ENCODE measurements around the gene ASTN2.

The ASTN2 gene

GRCh38 chr9:116900007-116900367 is 514.9 kb downstream of the ASTN2 start:
- TF ChIP-seq REST (IDR thresholded peaks at IDR 0.05; ENCODE audit: insufficient read depth in 1 of 2, low read depth in 2 of 2, low read length in 2 of 2): no peak
- TF ChIP-seq SIN3A (IDR thresholded peaks at IDR 0.05; ENCODE audit: borderline replicate concordance, insufficient read depth, low read length): no peak
- TF ChIP-seq POLR2AphosphoS5 (IDR thresholded peaks at IDR 0.05; ENCODE audit: low read depth, low read length): no peak
- no peak for TF ChIP-seq TAF1 (IDR thresholded peaks at IDR 0.05; ENCODE audit: borderline replicate concordance, insufficient read depth, low read length)
- TF ChIP-seq FOXP2 (optimal IDR thresholded peaks at IDR 0.05; ENCODE audit: borderline replicate concordance, extremely low read depth, extremely low read length, insufficient read depth): no peak

GRCh38 chr9:116899337-116900006 is 515.4 kb downstream of the ASTN2 start:
- TF ChIP-seq REST (IDR thresholded peaks at IDR 0.05; ENCODE audit: insufficient read depth in 1 of 2, low read depth in 2 of 2, low read length in 2 of 2) (no peak), TAF1 (IDR thresholded peaks at IDR 0.05; ENCODE audit: borderline replicate concordance, insufficient read depth, low read length) (no peak), SIN3A (IDR thresholded peaks at IDR 0.05; ENCODE audit: borderline replicate concordance, insufficient read depth, low read length) (no peak), FOXP2 (optimal IDR thresholded peaks at IDR 0.05; ENCODE audit: borderline replicate concordance, extremely low read depth, extremely low read length, insufficient read depth) (no peak)

- TF ChIP-seq SIN3A (IDR thresholded peaks at IDR 0.05; ENCODE audit: borderline replicate concordance, insufficient read depth, low read length): no peak
- no peak for TF ChIP-seq FOXP2 (optimal IDR thresholded peaks at IDR 0.05; ENCODE audit: borderline replicate concordance, extremely low read depth, extremely low read length, insufficient read depth)
- no peak for TF ChIP-seq TAF1 (IDR thresholded peaks at IDR 0.05; ENCODE audit: borderline replicate concordance, insufficient read depth, low read length)
- TF ChIP-seq REST (IDR thresholded peaks at IDR 0.05; ENCODE audit: insufficient read depth in 1 of 2, low read depth in 2 of 2, low read length in 2 of 2): no peak
- no peak for TF ChIP-seq POLR2AphosphoS5 (IDR thresholded peaks at IDR 0.05; ENCODE audit: low read depth, low read length)
Observed at GRCh38 chr9:116897201-116897600, 517.7 kb downstream of the ASTN2 start.

GRCh38 chr9:116895961-116896360 is 518.9 kb downstream of the ASTN2 start:
- TF ChIP-seq REST (IDR thresholded peaks at IDR 0.05; ENCODE audit: insufficient read depth in 1 of 2, low read depth in 2 of 2, low read length in 2 of 2) (no peak), TAF1 (IDR thresholded peaks at IDR 0.05; ENCODE audit: borderline replicate concordance, insufficient read depth, low read length) (no peak), POLR2AphosphoS5 (IDR thresholded peaks at IDR 0.05; ENCODE audit: low read depth, low read length) (no peak), SIN3A (IDR thresholded peaks at IDR 0.05; ENCODE audit: borderline replicate concordance, insufficient read depth, low read length) (no peak), FOXP2 (optimal IDR thresholded peaks at IDR 0.05; ENCODE audit: borderline replicate concordance, extremely low read depth, extremely low read length, insufficient read depth) (no peak)

Measured in PFSK-1 (cell line).